H1 (cell line): ENCODE results near the gene TLX1. TPM values are rescaled to one million over a fixed set of nuclear protein-coding genes. Genes with fewer than 3 reads are reported as not detected.

Experiments
- CTCF ChIA-PET: fragments of 300-600 bp; sonication (Branson Sonifier 250); formaldehyde crosslinking; loops from one replicate; lab custom pipeline; 2021; ENCODE audit not compliant: partially characterized antibody; lab: Charles Lee
- POLR2A ChIA-PET: fragments of 300-600 bp; sonication (Branson Sonifier 250); formaldehyde crosslinking; loops from one replicate; lab custom pipeline; 2021; ENCODE audit warnings: inconsistent platforms; ENCODE audit not compliant: partially characterized antibody; lab: Charles Lee
- DNase-seq, 2 experiments: peaks; one replicate each; pipeline versions ENCODE4 v3.0.0 to v3.0.0-alpha.2; 2010 to 2022; ENCODE audit warnings: low spot score in 2 of 2, low read depth in 1 of 2, mixed read lengths in 1 of 2
- FAIRE-seq: peaks from 2 replicates; lab custom pipeline; 2011; peaks lifted over from hg19 to GRCh38; lab: Jason Lieb, UNC
- H2AFZ ChIP-seq: 2 replicates; pipeline ENCODE4 v1.8.1; 2012; ENCODE audit warnings: low read length, inconsistent platforms
- H2AK5ac ChIP-seq: 2 replicates; pipeline ENCODE4 v1.6.1; 2013; ENCODE audit warnings: low read depth, low read length
- H2BK120ac ChIP-seq: replicated peaks from 2 replicates; pipeline ENCODE3; 2013; ENCODE audit warnings: low read depth, low read length, inconsistent platforms
- H2BK12ac ChIP-seq: 2 replicates; pipeline ENCODE4 v1.6.1; 2013; ENCODE audit warnings: low read depth, low read length
- H2BK15ac ChIP-seq: 2 replicates; pipeline ENCODE4 v1.6.1; 2013; ENCODE audit warnings: low read length
- H2BK20ac ChIP-seq: 2 replicates; pipeline ENCODE4 v1.6.1; 2013; ENCODE audit warnings: low read length
- H2BK5ac ChIP-seq: 2 replicates; pipeline ENCODE4 v1.6.1; 2013; ENCODE audit warnings: low read depth, low read length
- H3K14ac ChIP-seq: 2 replicates; pipeline ENCODE4 v1.6.1; 2013; ENCODE audit warnings: inconsistent platforms; ENCODE audit not compliant: insufficient read length
- H3K18ac ChIP-seq: 2 replicates; pipeline ENCODE4 v1.6.1; 2013; ENCODE audit warnings: low read length; ENCODE audit errors: extremely low read depth
- H3K23ac ChIP-seq: 2 replicates; pipeline ENCODE4 v1.6.1; 2013; ENCODE audit warnings: inconsistent platforms; ENCODE audit not compliant: insufficient read length
- H3K23me2 ChIP-seq: 2 replicates; pipeline ENCODE4 v1.6.1; 2013; ENCODE audit warnings: low read depth, low read length
- H3K27ac ChIP-seq: 2 replicates; pipeline ENCODE4 v1.6.1; 2011; ENCODE audit warnings: low read depth, low read length, inconsistent platforms
- H3K27me3 ChIP-seq, 4 experiments: replicated peaks in 1 of 4; 1 replicate in 1 of 4; 2 replicates in 3 of 4; pipeline versions ENCODE4 v1.6.1 to v1.8.1; 2011 to 2013; ENCODE audit warnings: low read length in 3 of 4, mild to moderate bottlenecking in 3 of 4, inconsistent platforms in 2 of 4, mixed read lengths in 2 of 4, moderate library complexity in 1 of 4; ENCODE audit not compliant: control insufficient read depth in 3 of 4, insufficient read depth in 3 of 4; ENCODE audit errors: extremely low read depth in 1 of 4
- H3K36me3 ChIP-seq, 4 experiments: 2 replicates each; pipeline versions ENCODE4 v1.6.1 to v1.8.1; 2011 to 2013; ENCODE audit warnings: mild to moderate bottlenecking in 4 of 4, low read length in 3 of 4, moderate library complexity in 2 of 4, control low read depth in 1 of 4, inconsistent platforms in 1 of 4; ENCODE audit not compliant: insufficient read depth in 4 of 4, control insufficient read depth in 2 of 4
- H3K4ac ChIP-seq: replicated peaks from 2 replicates; pipeline ENCODE3; 2013; ENCODE audit warnings: low read length, low read depth, mixed read lengths, inconsistent platforms; ENCODE audit not compliant: insufficient read length
- H3K4me1 ChIP-seq, 4 experiments: replicated peaks in 1 of 4; 1 replicate in 1 of 4; 2 replicates in 3 of 4; pipeline versions ENCODE4 v1.6.1 to v1.8.1; 2011 to 2013; ENCODE audit warnings: low read length in 3 of 4, inconsistent platforms in 2 of 4, mixed read lengths in 1 of 4; ENCODE audit not compliant: insufficient read depth in 4 of 4, control insufficient read depth in 3 of 4
- H3K4me2 ChIP-seq, 2 experiments: 2 replicates each; pipeline versions ENCODE4 v1.6.1 to v1.8.1; 2011 to 2013; ENCODE audit warnings: low read depth in 2 of 2, low read length in 2 of 2, control low read depth in 1 of 2, inconsistent platforms in 1 of 2, mild to moderate bottlenecking in 1 of 2; ENCODE audit not compliant: insufficient read depth in 1 of 2
- H3K4me3 ChIP-seq, 4 experiments: fragments of 200-600, 300-600 bp in 1 of 4; sonication (generic), shearing (Covaris generic), sonication (Bioruptor Twin) in 1 of 4; 2 replicates each; pipeline versions ENCODE4 v1.5.1 to v1.8.1; 2011 to 2016; ENCODE audit warnings: low read length in 4 of 4, low read depth in 3 of 4, control low read depth in 2 of 4, inconsistent platforms in 2 of 4, mild to moderate bottlenecking in 2 of 4, mixed read lengths in 1 of 4, moderate library complexity in 1 of 4; ENCODE audit not compliant: insufficient read depth in 2 of 4; ENCODE audit errors: extremely low read depth in 1 of 4
- H3K56ac ChIP-seq: replicated peaks from 2 replicates; pipeline ENCODE3; 2013; ENCODE audit warnings: low read depth, mild to moderate bottlenecking, mixed read lengths, low read length, inconsistent platforms; ENCODE audit not compliant: insufficient read length
- H3K79me1 ChIP-seq: 2 replicates; pipeline ENCODE4 v1.6.1; 2013; ENCODE audit warnings: low read depth, low read length, control low read depth
- H3K79me2 ChIP-seq, 2 experiments: 2 replicates each; pipeline versions ENCODE4 v1.6.1 to v1.8.1; 2012 to 2013; ENCODE audit warnings: low read length in 2 of 2, mild to moderate bottlenecking in 2 of 2, inconsistent platforms in 1 of 2; ENCODE audit not compliant: insufficient read depth in 2 of 2, control insufficient read depth in 1 of 2
- H3K9ac ChIP-seq, 4 experiments: replicated peaks in 1 of 4; 1 replicate in 1 of 4; 2 replicates in 3 of 4; pipeline versions ENCODE4 v1.6.1 to v1.8.1; 2011 to 2013; ENCODE audit warnings: low read depth in 3 of 4, low read length in 3 of 4, control low read depth in 2 of 4, mild to moderate bottlenecking in 2 of 4, moderate library complexity in 2 of 4, inconsistent platforms in 1 of 4; ENCODE audit errors: extremely low read depth in 1 of 4
- H3K9me3 ChIP-seq, 2 experiments: 2 replicates each; pipeline versions ENCODE4 v1.6.1 to v1.8.1; 2012 to 2013; ENCODE audit warnings: mild to moderate bottlenecking in 2 of 2, moderate library complexity in 2 of 2, control low read depth in 1 of 2, inconsistent platforms in 1 of 2, low read depth in 1 of 2, low read length in 1 of 2, mixed read lengths in 1 of 2; ENCODE audit not compliant: insufficient read depth in 2 of 2
- H4K20me1 ChIP-seq, 2 experiments: replicated peaks in 1 of 2; 2 replicates each; pipeline versions ENCODE3 to v1.8.1; 2011 to 2013; ENCODE audit warnings: inconsistent platforms in 2 of 2, low read length in 2 of 2, mild to moderate bottlenecking in 1 of 2; ENCODE audit not compliant: insufficient read depth in 2 of 2, control insufficient read depth in 1 of 2
- H4K5ac ChIP-seq: 2 replicates; pipeline ENCODE4 v1.6.1; 2013; ENCODE audit warnings: low read length, low read depth, mixed read lengths, inconsistent platforms; ENCODE audit not compliant: insufficient read length
- H4K8ac ChIP-seq: 2 replicates; pipeline ENCODE4 v1.8.0; 2013; ENCODE audit warnings: mild to moderate bottlenecking, moderate library complexity, low read length, inconsistent platforms; ENCODE audit not compliant: insufficient read depth; ENCODE audit errors: extremely low read depth
- H4K91ac ChIP-seq: replicated peaks from 2 replicates; pipeline ENCODE3; 2013; ENCODE audit warnings: low read length, mixed read lengths, inconsistent platforms; ENCODE audit not compliant: insufficient read length
- CBX8 ChIP-seq: fragments of 300-800, 300-1000 bp; sonication (generic); IDR thresholded peaks from 2 replicates; pipeline ENCODE4 v1.7.1; 2016; ENCODE audit warnings: low read depth, low read length, borderline replicate concordance
- polyA plus RNA-seq, 7 experiments: library from polyadenylated mRNA; depleted of rRNA in 3 of 7; stranded (reverse) in 5 of 7; unstranded in 2 of 7; fragments of >200 nt in 5 of 7; fragments of 200-250 nt in 2 of 7; gene quantifications; 1 replicate in 5 of 7; 2 replicates in 1 of 7; 4 replicates in 1 of 7; pipeline versions ENCODE4 v1.2.1 to v1.2.3, GENCODE V29; 2011 to 2013; ENCODE audit warnings: missing spikeins in 2 of 7, mixed read lengths in 2 of 7
- total RNA-seq: library from RNA; stranded (reverse); fragmentation: NEBNext Ultra II Directional; extraction: Animal tissue kit (Norgen Biotek cat#: 25700); gene quantifications from 2 replicates; pipeline ENCODE4 v1.2.1, GENCODE V29; 2021
- TF ChIP-seq, protein P1 (sequence below): IDR thresholded peaks from 2 replicates; pipeline ENCODE4 v1.6.1; 2012; ENCODE audit warnings: inconsistent platforms
- TF ChIP-seq, protein P2 (sequence below): IDR thresholded peaks from 2 replicates; pipeline ENCODE4 v1.6.1; 2011; ENCODE audit warnings: low read length, improper control_type of control experiment

Gene TLX1
- total and polyA plus RNA-seq, 2 of the 8 experiments (the other 6 are each of a cell fraction or from before 2014, with no cell fraction given): not detected

DNA sequence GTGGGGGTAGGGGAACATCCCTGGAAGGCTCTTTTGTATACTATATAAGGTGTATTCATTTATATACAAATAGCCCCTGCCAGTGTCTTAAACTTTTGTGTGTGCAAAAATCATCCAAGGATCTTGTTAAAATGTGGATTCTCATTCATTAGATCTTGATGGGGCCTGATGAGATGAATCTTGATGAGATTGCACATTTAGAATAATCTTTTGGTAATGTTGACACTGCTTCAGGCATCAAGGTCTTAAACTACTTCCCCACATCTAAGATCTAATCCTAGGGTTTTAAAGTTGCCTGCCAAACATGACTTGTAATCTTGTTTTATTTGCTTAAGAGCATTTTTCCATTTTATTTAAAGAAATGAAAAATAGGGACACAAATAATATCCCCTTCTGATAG, 13.0 kb downstream of the TLX1 start:
- Histone ChIP-seq H3K18ac (no peak overlapping the region), H3K4me3 (no peak overlapping the region), H3K4me1 (peaks cover 0 to 20% (median 10%) of the 10 kb centered on the region in 4 experiments; a peak in 5 of 7 replicates), H2BK120ac (no peak overlapping the region), H4K8ac (no peak overlapping the region), H2BK5ac (no peak overlapping the region), H3K14ac (no peak overlapping the region), H3K79me1 (no peaks in the 10 kb centered on the region), H4K5ac (no peak overlapping the region), H3K56ac (no peak overlapping the region), H3K4me2 (no peak overlapping the region), H3K23ac (no peak overlapping the region), H2BK12ac (no peak overlapping the region), H2AFZ (no peak overlapping the region), H2AK5ac (no peak overlapping the region), H2BK20ac (no peak overlapping the region), H3K23me2 (no peaks in the 10 kb centered on the region; the same call in 1 of the 2 replicates), H3K9ac (no peak overlapping the region), H3K4ac (no peak overlapping the region), H3K36me3 (no peaks in the 10 kb centered on the region; a peak in 1 of 8 replicates), H3K79me2 (no peaks in the 10 kb centered on the region), H4K20me1 (peaks cover 7 to 17% of the 10 kb centered on the region in 2 experiments), H3K9me3 (no peaks in the 10 kb centered on the region), H2BK15ac (no peak overlapping the region), H3K27me3 (peaks cover 94 to 98% (median 97%) of the 10 kb centered on the region in 4 experiments), H3K27ac (no peak overlapping the region), H4K91ac (no peak overlapping the region)
- POLR2A ChIA-PET: no interaction called here
- no peak for DNase-seq
- TF ChIP-seq, protein P1, sequence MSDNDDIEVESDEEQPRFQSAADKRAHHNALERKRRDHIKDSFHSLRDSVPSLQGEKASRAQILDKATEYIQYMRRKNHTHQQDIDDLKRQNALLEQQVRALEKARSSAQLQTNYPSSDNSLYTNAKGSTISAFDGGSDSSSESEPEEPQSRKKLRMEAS: no peak
- TF ChIP-seq CBX8: 0 out of 2 replicates have a peak, but pooled peaks have one; percentile 49
- TF ChIP-seq, protein P2, sequence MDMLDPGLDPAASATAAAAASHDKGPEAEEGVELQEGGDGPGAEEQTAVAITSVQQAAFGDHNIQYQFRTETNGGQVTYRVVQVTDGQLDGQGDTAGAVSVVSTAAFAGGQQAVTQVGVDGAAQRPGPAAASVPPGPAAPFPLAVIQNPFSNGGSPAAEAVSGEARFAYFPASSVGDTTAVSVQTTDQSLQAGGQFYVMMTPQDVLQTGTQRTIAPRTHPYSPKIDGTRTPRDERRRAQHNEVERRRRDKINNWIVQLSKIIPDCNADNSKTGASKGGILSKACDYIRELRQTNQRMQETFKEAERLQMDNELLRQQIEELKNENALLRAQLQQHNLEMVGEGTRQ: no peak
- FAIRE-seq: no peak
- CTCF ChIA-PET: interaction anchor here (1.0 to 8.4 kb wide), 9 partner anchors 13 to 112 kb away, joined by 3 to 268 read pairs (median 39); partner anchors contain the start of genes KAZALD1 and TLX1
